ENCODE results near the gene TAGLN2. TPM values are rescaled to one million over a fixed set of nuclear protein-coding genes. Genes with fewer than 3 reads are reported as not detected.

TAGLN2 gene
- total and polyA plus RNA-seq, 10 of the 15 experiments (the other 5 are each of a cell fraction or from before 2014, with no cell fraction given): 155 to 611 (median 363) TPM

DNA sequence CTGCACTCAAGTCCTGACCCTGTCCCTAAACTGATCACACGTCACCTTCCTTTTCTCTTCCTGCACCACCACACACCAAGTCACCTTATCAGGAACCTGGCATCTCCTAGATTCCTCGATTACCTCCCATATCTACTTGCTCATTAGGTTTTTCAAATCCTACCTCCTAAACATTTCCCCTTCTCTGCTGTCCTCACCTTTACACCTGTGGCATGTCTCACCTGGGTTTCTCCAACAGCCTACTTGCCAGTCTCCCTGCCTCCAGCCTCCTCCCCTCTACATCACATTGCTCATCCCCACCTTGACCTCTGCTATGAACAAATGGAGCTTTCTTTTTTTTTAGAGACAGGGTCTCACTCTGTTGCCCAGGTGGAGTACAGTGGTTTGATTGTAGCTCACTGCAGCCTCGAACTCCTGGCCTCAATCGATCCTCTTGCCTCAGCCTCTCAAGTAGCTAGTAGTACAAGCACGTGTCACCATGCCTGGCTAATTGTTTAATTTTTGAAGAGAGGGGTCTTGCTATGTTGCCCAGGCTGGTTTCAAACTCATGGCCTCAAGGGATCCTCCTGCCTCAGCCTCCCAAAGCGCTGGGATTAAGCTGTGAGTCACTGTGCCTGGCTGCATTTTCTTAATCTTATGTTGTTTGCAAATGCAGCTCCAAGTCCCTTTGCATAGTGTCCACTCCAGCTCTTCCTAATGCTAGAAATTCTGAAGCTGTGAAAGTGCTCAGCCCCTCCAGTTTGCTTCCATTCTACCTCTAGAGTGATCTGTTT is 13.8 kb upstream of the TAGLN2 start:
- ATAC-seq: no peak
- CTCF ChIA-PET: interaction anchor here (1.3 to 22.4 kb wide), 13 partner anchors 13 to 149 kb away, joined by 3 to 422 read pairs (median 5); partner anchors contain the start of gene TAGLN2
- no peaks in the 10 kb centered on the region for H3K36me3 ChIP-seq (ENCODE audit: control insufficient read depth in 2 of 2, insufficient read depth in 2 of 2, low read length in 1 of 2)
- no peak overlapping the region for H3K9ac ChIP-seq (ENCODE audit: control insufficient read depth, insufficient read depth, low read length)
- POLR2A ChIA-PET: no interaction called here
- RAD21 ChIA-PET (ENCODE audit: unreplicated experiment): interaction anchor here (1.1 to 12.4 kb wide), 3 partner anchors 45 to 69 kb away, joined by 3 to 113 read pairs (median 4); no protein-coding TSS in a partner anchor
- FAIRE-seq: no peak
- peaks cover 23% of the 10 kb centered on the region for H3K4me1 ChIP-seq (ENCODE audit: control insufficient read depth, insufficient read depth, low read length)
- no peaks in the 10 kb centered on the region for H3K79me2 ChIP-seq (ENCODE audit: control insufficient read depth, insufficient read depth, low read length)
- H3K27me3 ChIP-seq (replicated peaks in 1 of 2; ENCODE audit: control insufficient read depth in 2 of 2, insufficient read depth in 2 of 2, low read length in 1 of 2): peaks cover 0 to 6% of the 10 kb centered on the region in 2 experiments; a peak in 2 of 4 replicates
- intact Hi-C loops (cut with micrococcal nuclease; ENCODE audit: unreplicated experiment) (no loop called here), in situ Hi-C loops (cut with MboI) (loop anchor here (5.0 kb wide), 1 partner anchor 68 kb away; no protein-coding TSS in a partner anchor)
- no peaks in the 10 kb centered on the region for H3K9me3 ChIP-seq (replicated peaks; ENCODE audit: control insufficient read depth, insufficient read depth, low read length)
- H3K4me3 ChIP-seq: no peak overlapping the region
- no TSS peak for BruUV-seq (replicated peaks)
- H4K20me1 ChIP-seq (ENCODE audit: control insufficient read depth, insufficient read depth): no peaks in the 10 kb centered on the region
- H2AFZ ChIP-seq (ENCODE audit: control insufficient read depth, low read depth, low read length): no peak overlapping the region
- no peak overlapping the region for H3K4me2 ChIP-seq (ENCODE audit: control insufficient read depth, insufficient read depth)
- H3K27ac ChIP-seq (ENCODE audit: control insufficient read depth, insufficient read depth): no peak overlapping the region
- 56% methylated on average over 6 of the region's 6 CpGs for WGBS (ENCODE audit: insufficient coverage, insufficient replicate concordance, low lambda C conversion rate, missing lambda C conversion rate)
- SMC1A ChIA-PET (ENCODE audit: uncharacterized antibody, unreplicated experiment): interaction anchor here (1.0 to 9.2 kb wide), 6 partner anchors 47 to 805 kb away, joined by 3 to 122 read pairs (median 6); partner anchors contain the start of gene KCNJ9
- no peak for DNase-seq (ENCODE audit: low read depth, low spot score)
- no peak for TF ChIP-seq GATAD2B (conservative IDR thresholded peaks at IDR 0.05; ENCODE audit: low read depth)
- TF ChIP-seq HCFC1 (IDR thresholded peaks at IDR 0.05; ENCODE audit: low read length): no peak
- TF ChIP-seq E2F8 (IDR thresholded peaks at IDR 0.05; ENCODE audit: low read depth, partially characterized antibody): no peak
- TF ChIP-seq IRF4 (IDR thresholded peaks at IDR 0.05; ENCODE audit: low read depth, low read length): no peak
- no peak for TF ChIP-seq NFXL1 (IDR thresholded peaks at IDR 0.05; ENCODE audit: borderline replicate concordance)
- TF ChIP-seq PBX3 (IDR thresholded peaks at IDR 0.05; ENCODE audit: insufficient replicate concordance, low read depth, low read length): no peak
- no peak for TF ChIP-seq HSF1 (IDR thresholded peaks at IDR 0.05; ENCODE audit: low read depth, low read length)
- no peak for TF ChIP-seq SMARCA5 (IDR thresholded peaks at IDR 0.05)
- no peak for TF ChIP-seq BACH1 (IDR thresholded peaks at IDR 0.05; ENCODE audit: borderline replicate concordance)
- TF ChIP-seq ATF2 (IDR thresholded peaks at IDR 0.05; ENCODE audit: low read length): no peak
- no peak for TF ChIP-seq ZSCAN29 (IDR thresholded peaks at IDR 0.05)

Data from GM12878 (cell line).